IPS-18c (cell line): ENCODE results near the gene FBXO11.
A peak's percentile ranks its signal among the peaks of the same experiment; 100 is the strongest.

Experiments used
- H3K4me3 ChIP-seq: 2 replicates; pipeline ENCODE4 v1.7.0; 2013; ENCODE audit warnings: low read depth, mild to moderate bottlenecking, low read length, moderate library complexity; ENCODE audit not compliant: insufficient read depth
- H3K9me3 ChIP-seq: one replicate; pipeline ENCODE4 v1.6.1; 2013; ENCODE audit warnings: mild to moderate bottlenecking, low read length, moderate library complexity; ENCODE audit not compliant: control insufficient read depth, insufficient read depth

The FBXO11 gene

GRCh38 chr2:47811668-47812067, 94.6 kb downstream of the FBXO11 start:
- Histone ChIP-seq H3K9me3 (no peaks in the 10 kb centered on the region), H3K4me3 (no peak overlapping the region)

DNA sequence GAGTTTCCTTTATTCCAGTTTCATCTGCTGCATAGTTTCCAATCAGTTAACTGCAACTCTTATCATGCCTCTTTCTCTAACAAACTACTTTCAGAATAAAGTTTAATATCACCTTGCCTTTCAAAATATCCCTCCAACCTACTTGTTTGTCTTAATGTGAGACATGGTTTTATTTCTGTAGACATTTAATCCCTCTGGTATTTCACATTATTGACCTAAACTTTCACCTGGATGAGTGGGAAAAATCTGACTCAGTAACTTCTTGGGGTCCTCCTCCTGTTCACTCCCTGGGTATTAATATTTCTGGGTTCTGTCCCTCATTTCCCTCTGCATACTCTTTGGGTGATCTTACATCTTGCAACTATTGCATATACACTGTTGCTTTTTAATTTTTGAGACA, 95.4 kb downstream of the FBXO11 start:
- H3K9me3 ChIP-seq, result no peaks in the 10 kb centered on the region
- H3K4me3 ChIP-seq, result no peak overlapping the region

DNA sequence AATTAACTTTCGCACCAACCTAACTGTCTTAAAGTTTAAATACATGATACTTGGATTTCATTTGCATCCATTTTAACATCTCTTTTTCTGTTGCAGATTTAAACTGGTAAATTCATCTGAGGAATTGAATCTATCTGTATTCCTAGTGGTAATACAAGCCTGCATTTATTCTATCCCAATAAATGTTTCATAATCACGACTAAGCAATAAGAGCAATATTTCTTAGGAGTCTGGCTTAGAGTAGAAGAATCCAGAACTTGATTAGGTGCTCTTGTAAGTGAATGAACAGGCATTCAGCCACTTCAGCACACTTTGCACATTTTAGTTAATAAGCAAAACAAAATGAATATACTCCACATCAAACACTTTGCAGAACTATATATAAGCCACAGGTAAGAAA, 96.4 kb downstream of the FBXO11 start:
- Histone ChIP-seq H3K9me3 (no peaks in the 10 kb centered on the region), H3K4me3 (no peak overlapping the region)

DNA sequence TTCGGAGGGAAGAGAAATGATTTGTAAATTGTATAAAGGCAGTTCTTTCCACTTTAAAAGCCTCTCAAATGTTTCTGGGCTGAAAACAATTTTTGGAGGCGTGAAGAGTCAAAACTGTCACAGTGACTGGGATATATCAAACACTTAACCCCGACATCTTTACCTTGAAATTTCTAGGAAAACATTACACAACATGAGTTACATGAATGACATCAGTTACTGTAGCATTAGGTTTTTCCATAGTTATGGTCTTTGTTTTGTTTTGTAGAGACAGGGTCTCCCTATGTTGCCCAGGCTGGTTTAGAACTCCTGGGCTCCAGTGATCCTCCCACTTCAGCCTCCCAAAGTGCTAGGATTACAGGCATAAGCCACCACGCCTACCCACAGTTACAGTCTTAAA, 97.7 kb downstream of the FBXO11 start:
- no peak overlapping the region for H3K4me3 ChIP-seq

DNA sequence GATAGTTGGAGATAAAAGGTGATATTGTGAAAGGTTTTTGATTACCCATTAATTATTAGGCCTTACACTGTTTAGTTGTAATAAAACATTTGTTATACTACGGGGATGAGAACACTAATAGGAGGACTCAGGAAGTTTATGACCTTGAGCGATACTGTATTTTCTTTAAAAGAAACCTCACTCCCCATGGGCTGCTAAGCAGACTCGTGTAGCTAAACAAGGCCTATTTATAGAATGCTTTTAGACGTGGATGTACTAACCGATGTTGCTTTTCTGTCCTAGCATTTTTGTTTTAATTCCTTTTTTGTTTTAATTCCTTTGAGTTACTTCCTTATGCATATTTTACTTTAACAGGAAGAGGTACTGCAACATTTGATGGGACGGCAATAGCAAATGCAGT, 100.4 kb downstream of the FBXO11 start:
- Histone ChIP-seq H3K4me3 (no peak overlapping the region), H3K9me3 (no peaks in the 10 kb centered on the region)

More for the DNA sequence above, 97.7 kb downstream of the FBXO11 start:
- no peaks in the 10 kb centered on the region for H3K9me3 ChIP-seq

GRCh38 chr2:47803770-47804169, 102.5 kb downstream of the FBXO11 start:
- H3K9me3 ChIP-seq, result no peaks in the 10 kb centered on the region

GRCh38 chr2:47803363-47803762, 102.9 kb downstream of the FBXO11 start:
- H3K4me3 ChIP-seq, result no peak overlapping the region
- H3K9me3 ChIP-seq, result no peaks in the 10 kb centered on the region

More at GRCh38 chr2:47803770-47804169, 102.5 kb downstream of the FBXO11 start:
- H3K4me3 ChIP-seq, result no peak overlapping the region

DNA sequence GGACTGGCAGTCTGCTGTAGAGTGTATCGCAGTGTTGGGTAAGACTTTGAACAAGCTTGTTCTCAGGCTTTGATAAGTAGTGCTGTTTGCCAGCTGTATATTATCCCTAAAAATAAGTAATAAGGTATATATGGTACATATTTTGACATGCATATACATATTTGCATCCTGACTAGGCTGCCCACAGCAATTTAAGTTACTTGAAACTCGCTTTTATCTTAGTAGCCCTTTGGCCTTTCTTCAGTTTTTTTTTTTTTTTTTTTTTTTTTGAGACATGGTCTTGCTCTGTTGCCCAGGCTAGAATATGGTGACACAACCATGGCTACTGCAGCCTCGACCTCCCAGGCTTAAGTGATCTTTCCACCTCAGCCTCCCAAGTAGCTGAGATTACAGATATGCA, 105.2 kb downstream of the FBXO11 start:
- H3K4me3 ChIP-seq, result no peak overlapping the region
- no peaks in the 10 kb centered on the region for H3K9me3 ChIP-seq

- H3K4me3 ChIP-seq, result no peak overlapping the region
- H3K9me3 ChIP-seq, result no peaks in the 10 kb centered on the region
These were observed 107.2 kb downstream of the FBXO11 start for GRCh38 chr2:47799031-47799609.

DNA sequence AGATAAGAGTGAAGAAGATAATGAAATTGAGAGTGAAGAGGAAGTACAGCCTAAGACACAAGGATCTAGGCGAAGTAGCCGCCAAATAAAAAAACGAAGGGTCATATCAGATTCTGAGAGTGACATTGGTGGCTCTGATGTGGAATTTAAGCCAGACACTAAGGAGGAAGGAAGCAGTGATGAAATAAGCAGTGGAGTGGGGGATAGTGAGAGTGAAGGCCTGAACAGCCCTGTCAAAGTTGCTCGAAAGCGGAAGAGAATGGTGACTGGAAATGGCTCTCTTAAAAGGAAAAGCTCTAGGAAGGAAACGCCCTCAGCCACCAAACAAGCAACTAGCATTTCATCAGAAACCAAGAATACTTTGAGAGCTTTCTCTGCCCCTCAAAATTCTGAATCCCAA, 107.7 kb downstream of the FBXO11 start:
- Histone ChIP-seq H3K9me3 (no peaks in the 10 kb centered on the region), H3K4me3 (no peak overlapping the region)

- Histone ChIP-seq H3K9me3 (no peaks in the 10 kb centered on the region), H3K4me3 (no peak overlapping the region)
These were observed 110.1 kb downstream of the FBXO11 start for GRCh38 chr2:47796090-47796697.

GRCh38 chr2:47785986-47786385, 120.3 kb downstream of the FBXO11 start:
- Histone ChIP-seq H3K4me3 (no peak overlapping the region), H3K9me3 (no peaks in the 10 kb centered on the region)

DNA sequence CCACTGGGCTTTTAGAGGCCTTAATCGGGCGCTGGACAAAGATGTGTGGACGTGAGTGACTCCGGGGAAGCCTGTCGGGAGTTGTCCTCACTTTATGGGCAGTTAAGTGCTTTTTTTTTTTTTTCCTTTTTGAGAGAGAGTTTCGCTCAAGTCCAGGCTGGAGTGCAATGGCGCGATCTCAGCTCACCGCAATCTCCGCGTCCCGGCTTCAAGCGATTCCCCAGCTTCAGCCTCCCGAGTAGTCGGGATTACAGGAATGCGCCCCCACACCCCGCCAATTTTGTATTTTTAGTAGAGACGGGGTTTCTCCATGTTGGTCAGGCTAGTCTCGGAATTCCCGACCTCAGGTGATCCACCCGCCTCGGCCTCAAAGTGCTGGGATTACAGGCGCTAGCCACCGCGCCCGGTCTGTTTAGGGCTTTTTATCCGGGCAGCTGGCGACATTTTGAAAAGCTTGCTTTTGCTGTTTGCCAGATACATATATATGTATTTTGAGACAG, 121.9 kb downstream of the FBXO11 start:
- no peaks in the 10 kb centered on the region for H3K9me3 ChIP-seq
- peak overlapping the region; percentile 66 for H3K4me3 ChIP-seq

GRCh38 chr2:47783486-47784351, 122.6 kb downstream of the FBXO11 start:
- H3K4me3 ChIP-seq, result peak overlapping the region; percentile 92
- H3K9me3 ChIP-seq, result no peaks in the 10 kb centered on the region

- Histone ChIP-seq H3K9me3 (no peaks in the 10 kb centered on the region), H3K4me3 (peak within 1 kb of the TSS; percentile 92)
These were observed 123.4 kb downstream of the FBXO11 start, which contains the start of gene MSH6 for GRCh38 chr2:47782671-47783485. Gene MSH6, plus strand, starts transcription at chr2:47783145. Its CDS starts 89 bp downstream, at chr2:47783234.

DNA sequence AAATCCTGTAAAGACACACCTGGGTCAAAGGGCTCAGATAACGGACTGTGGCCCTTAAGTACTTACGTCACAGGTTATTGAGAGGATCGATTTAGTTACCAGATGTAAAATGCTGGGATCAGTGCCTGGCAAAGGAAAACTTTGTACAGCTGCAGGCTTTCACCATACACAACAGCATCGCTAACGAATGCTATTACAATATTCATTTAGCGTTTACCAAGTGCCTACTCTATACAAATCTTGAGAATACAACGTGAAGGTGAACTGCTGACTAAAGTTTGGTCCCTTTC, 124.0 kb downstream of the FBXO11 start:
- no peaks in the 10 kb centered on the region for H3K9me3 ChIP-seq
- H3K4me3 ChIP-seq, result peak overlapping the region; percentile 92

DNA sequence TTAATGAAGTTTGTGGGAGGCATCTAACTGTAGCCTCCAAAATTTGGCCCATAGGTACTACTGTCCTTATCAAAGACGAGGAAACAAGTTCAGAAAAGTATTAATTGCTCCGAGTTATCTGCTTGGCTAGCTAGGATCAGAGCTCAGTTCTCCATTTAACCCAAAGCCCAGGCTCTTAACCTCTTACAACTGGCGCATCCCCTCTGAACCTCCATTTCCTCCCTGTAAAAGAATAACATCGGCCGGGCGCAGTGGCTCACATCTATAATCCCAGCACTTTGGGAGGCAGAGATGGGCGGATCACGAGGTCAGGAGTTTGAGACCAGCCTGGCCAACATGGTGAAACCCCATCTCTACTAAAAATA, 126.9 kb downstream of the FBXO11 start:
- Histone ChIP-seq H3K9me3 (no peaks in the 10 kb centered on the region), H3K4me3 (no peak overlapping the region)
